Head of caudate nucleus (tissue), 42 donors: ENCODE data around the gene ELF2.
"Not testable (repeated sequence)": the region's sequence is repeated elsewhere in the genome, so short reads cannot be mapped to it uniquely, and the experiment has no call there.

Source experiments
- DNase-seq, 42 donors: peaks; one replicate each; pipeline versions ENCODE4 v3.0.0 to v3.0.0-alpha.2; 2020 to 2021; ENCODE audit warnings: mixed read lengths in 7 of 42
- intact Hi-C: fragments of 100-400 bp; cut with DNase I; formaldehyde crosslinking; loops from one replicate; pipeline ENCODE4 v1.15.0; 2022

ELF2 gene

DNA sequence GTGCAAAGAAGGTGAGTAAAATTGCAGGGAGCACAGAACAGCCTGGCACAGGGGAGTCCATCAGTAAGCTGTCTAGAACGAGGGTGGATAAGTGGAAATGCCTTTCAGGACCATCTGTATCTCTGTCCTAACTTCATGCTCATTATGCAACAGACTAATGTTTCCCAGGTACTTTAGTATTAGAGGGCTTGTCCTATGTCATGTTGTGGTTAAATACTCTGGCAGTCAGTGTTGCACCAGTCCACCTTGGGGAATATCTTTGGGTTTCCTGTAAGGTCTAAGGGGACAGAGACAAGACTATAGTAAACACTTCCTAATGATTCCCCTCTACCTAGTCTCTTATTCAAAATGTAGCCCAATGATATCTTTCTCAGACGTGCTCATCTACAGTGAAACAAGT, 140.1 kb downstream of the ELF2 start:
- DNase-seq: no peak
- intact Hi-C loops: no loop called here

- no peak for DNase-seq
- intact Hi-C loops: no loop called here
Measured at GRCh38 chr4:139035650-139036049, 141.4 kb downstream of the ELF2 start.

DNA sequence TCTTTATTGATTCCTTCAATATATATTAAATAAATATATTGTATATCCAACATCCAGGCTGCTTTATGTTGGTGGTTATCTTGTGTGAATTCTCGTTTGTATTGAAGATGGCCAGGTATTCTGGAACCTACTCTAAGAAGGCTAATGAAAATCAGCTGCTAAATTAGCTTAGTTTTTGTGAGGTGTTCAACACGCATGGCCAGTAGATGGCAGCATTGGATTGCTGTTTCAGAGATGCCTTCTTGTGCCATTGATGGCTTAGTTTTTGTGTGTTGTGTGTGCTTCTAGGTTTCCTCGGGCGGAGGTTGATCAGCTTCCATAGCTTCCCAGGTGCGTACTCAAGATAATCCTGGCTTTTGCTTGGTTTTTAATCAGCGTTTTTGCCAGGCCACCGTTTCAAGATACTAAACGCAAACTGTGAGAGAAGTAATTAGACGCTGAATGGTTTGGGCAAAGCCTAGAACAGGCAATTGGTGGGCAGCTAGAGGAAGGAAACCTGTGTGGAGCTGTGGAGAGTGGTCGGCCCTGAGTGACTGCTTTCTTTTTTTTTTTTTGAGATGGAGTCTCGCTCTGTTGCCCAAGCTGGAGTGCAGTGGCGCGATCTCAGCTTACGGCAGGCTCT, 146.3 kb downstream of the ELF2 start:
- peak in 41 of 42 donors; percentile 60 to 92 (median 81) for DNase-seq
- intact Hi-C loops: loop anchor here (5.0 kb wide), 3 partner anchors 52 to 267 kb away; partner anchors contain the start of gene ELF2

- intact Hi-C loops: loop anchor here (5.0 kb wide), 3 partner anchors 52 to 267 kb away; partner anchors contain the start of gene ELF2
- DNase-seq: not testable (repeated sequence)
Measured at GRCh38 chr4:139029866-139030363, 147.1 kb downstream of the ELF2 start.

GRCh38 chr4:139028191-139028661, 148.8 kb downstream of the ELF2 start:
- intact Hi-C loops: no loop called here
- DNase-seq: peak in 41 of 42 donors; percentile 17 to 82 (median 62)

DNA sequence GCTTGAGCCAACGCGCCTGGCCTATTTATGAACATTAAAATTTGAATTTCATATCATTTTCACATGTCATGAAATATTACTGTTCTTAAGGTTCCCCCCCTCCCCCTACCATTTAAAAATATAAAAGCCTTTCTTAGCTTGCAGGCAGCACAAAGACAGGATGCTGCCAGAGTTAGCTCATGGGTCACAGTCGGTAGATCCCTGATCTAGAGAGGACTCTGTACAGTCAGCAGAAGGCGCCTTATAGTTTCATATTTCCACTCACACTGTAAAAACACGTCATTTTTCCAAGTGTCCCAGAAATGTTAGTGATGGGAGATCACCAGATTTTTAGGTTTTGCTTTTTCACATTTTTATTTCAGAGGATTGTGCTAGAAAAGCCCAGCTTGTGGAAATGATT, 149.2 kb downstream of the ELF2 start:
- intact Hi-C loops: no loop called here
- DNase-seq: no peak

DNA sequence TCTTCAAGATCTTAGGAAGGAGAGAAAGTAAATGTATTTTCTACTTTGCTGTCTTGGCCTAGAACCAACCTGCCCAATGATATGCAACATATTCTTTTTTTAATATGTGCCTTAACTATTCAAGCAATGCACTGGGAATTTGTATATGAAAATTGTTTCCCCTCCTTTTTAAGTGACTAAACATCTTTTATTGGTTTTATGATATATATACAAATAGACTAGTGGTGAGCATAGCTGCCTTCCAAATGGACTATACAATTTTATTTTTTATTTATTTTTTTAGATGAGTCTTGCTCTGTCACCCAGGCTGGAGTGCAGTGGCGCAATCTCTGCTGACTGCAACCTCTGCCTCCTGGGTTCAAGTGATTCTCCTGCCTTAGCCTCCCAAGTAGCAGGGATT, 151.2 kb downstream of the ELF2 start:
- no peak for DNase-seq
- intact Hi-C loops: no loop called here

DNA sequence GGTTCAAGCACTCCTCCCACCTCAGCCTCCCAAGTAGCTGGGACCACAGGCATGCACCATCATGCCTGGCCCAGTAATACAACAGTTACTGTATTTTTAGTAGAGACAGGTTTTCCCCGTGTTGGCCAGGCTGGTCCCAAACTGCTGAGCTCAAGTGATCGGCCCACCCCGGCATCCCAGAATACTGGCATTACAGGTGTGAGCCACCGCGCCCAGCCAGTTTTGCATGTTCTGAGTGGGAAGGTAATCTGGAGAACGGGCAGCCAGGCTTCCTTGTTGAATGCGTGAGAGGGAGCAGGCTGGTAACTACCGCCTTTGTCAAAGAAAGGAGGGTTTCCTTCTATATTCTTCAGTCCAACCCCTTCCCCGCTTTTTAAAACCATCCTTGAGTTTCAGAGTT, 152.3 kb downstream of the ELF2 start:
- peak in 1 of 42 donors; percentile 34 for DNase-seq

GRCh38 chr4:139022835-139023234, 154.2 kb downstream of the ELF2 start:
- no peak for DNase-seq
- intact Hi-C loops: no loop called here

More for the DNA sequence above, 152.3 kb downstream of the ELF2 start:
- intact Hi-C loops: no loop called here

- peak in 1 of 42 donors; percentile 26 for DNase-seq
- intact Hi-C loops: not testable (repeated sequence)
Measured at GRCh38 chr4:139021071-139021470, 155.9 kb downstream of the ELF2 start.

- intact Hi-C loops: no loop called here
- DNase-seq: peak in 1 of 42 donors; percentile 26
Measured at GRCh38 chr4:139020384-139020783, 156.6 kb downstream of the ELF2 start.

- intact Hi-C loops: no loop called here
- no peak for DNase-seq
Measured at GRCh38 chr4:139018971-139019758, 157.9 kb downstream of the ELF2 start.

DNA sequence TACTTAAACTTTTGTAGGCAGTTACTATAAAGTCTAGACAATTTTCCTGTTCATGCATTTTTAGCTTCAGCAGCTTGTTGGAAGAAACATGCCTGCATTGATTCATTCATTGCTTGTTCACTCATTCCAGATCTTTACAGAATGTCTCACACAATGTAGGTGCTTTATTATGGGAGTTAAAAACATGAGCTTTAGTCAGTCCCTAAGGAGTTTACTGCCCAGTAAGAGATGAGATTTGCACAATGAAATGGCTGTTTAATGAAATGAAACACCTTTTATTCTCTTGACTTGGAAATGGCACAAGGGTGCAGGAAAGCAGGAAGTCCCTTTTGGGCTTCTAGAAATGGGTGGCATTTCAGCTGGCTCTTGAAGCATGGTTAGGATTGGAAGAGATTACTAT, 158.5 kb downstream of the ELF2 start:
- no peak for DNase-seq
- intact Hi-C loops: no loop called here

- no peak for DNase-seq
- intact Hi-C loops: no loop called here
Measured at GRCh38 chr4:139017861-139018260, 159.2 kb downstream of the ELF2 start.

DNA sequence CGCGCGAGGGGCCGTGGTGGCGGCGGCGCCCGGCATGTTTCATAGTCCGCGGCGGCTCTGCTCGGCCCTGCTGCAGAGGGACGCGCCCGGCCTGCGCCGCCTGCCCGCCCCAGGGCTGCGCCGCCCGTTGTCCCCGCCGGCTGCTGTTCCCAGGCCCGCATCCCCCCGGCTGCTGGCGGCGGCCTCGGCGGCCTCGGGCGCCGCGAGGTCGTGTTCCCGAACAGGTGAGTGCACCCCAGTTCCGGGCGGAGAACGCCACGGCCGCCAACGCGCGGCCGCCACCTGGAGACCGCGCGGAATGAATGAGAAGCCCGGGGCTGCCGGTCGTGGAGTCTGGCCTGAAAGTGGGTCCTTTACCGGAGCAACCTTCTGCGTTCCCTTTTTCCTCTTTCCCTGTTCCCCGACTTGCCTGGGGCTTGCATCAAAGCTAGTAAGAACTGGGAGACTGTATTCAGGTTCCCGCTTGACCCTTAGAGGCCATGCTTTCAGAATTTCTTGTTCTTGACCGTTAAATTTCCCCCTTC, 161.0 kb downstream of the ELF2 start:
- intact Hi-C loops: no loop called here
- DNase-seq: peak in 39 of 42 donors; percentile 20 to 65 (median 38)

DNA sequence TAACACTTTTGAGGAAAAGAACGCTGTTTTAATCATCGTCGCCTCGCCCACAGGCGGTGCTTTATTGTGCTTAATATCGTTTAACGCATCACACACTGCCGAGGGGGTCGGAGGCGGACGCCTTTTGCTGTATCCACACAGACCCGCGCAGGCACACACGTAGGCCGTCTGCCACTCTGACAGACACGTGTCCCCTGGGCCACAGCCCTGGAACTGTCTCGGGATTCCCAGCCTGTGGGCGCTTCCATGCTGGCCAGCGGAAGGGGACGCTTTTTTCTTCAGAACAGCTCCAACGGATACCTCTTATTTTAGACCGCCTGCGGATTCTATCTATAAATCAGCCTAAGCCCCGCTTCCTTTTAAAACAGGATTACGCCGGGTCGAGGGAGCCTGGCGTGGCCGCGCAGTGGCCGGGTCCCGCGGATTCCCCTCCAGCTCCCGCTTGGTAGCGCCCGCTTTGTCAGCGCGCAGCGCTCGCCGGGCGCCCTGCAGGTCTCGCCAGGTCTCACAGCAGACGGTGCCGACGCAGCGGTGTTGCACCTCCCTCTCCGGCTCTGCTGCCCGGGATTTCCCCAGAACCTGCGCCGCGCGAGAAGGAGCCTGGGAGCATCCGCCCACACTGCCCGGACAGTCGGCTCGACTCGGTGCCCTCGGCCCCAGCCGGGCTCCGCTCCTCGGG, 161.6 kb downstream of the ELF2 start, which contains the start of gene NOCT:
TSS of gene NOCT (plus strand) at position 513 of the 679 bp plus-strand sequence. CDS start 201 bp downstream, outside the sequence.
- intact Hi-C loops: no loop called here

DNA sequence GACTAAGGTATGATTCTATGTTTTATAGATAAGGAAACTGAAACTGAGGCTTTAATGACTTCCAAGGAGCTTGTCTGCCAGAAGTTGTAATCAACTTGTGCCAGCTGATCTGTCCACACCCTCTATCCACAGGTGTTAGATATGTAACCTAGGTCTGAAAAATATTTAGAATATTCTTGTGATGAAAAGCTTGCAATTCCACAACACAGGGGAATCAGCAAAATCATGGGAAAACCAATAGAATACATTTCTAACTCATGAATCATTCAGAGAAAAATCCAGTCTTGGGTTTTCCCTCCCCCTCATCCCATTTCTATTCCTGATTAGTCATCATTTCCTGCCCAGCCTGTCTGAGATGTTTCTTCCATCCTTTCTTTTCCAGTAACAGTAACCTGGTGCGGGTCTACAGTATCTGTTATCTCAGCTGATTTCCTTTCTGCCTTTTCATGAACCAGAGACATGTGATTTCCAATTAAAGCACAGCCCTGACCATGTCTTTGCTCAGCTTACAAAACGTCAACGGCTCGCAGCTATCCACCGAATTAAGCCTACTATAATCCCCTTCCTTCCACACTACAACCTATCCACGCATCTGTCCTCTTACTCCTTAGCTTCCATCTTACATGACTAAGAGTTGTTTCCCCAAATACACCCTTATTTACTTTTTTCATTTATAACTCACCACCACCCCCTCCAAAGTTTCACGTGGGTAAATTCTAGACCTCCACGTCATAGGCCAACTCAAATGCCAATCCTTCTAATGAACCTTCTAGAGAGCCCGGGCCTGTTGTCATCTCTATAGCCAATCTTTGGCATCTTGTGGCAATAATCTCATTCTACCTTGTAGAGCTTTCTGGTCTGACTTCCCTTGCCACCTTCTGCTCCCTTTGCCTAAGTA, 162.4 kb downstream of the ELF2 start:
- peak in 11 of 42 donors; percentile 17 to 59 (median 36) for DNase-seq
- intact Hi-C loops: no loop called here

More for the DNA sequence above, 161.6 kb downstream of the ELF2 start, which contains the start of gene NOCT:
- DNase-seq: peak; percentile 74 to 95 (median 88)
